ENCODE measurements around the gene SLC11A2. TPM values are rescaled to one million over a fixed set of nuclear protein-coding genes. Genes with fewer than 3 reads are reported as not detected.
"Not testable (repeated sequence)": the region's sequence is repeated elsewhere in the genome, so short reads cannot be mapped to it uniquely, and the experiment has no call there.

The SLC11A2 gene
- total RNA-seq, 1 donor from 2014 or later = 123 TPM

GRCh38 chr12:50933459-50934124, 92.6 kb downstream of the SLC11A2 start:
- H3K27ac Mint-ChIP-seq = peak overlapping the region; percentile 84
- peaks cover 60% of the 10 kb centered on the region for H3K4me1 Mint-ChIP-seq
- no peaks in the 10 kb centered on the region for H3K27me3 Mint-ChIP-seq (ENCODE audit: low read depth)
- no peaks in the 10 kb centered on the region for H3K9me3 Mint-ChIP-seq
- no peak overlapping the region for H3K4me3 Mint-ChIP-seq
- H3K36me3 Mint-ChIP-seq = peaks cover 30% of the 10 kb centered on the region
- TF ChIP-seq CTCF (IDR thresholded peaks at IDR 0.05; ENCODE audit: unreplicated experiment) = no peak
- DNase-seq (ENCODE audit: low spot score in 2 of 2, unreplicated experiment in 2 of 2) = no peak

GRCh38 chr12:50932787-50933280, 93.3 kb downstream of the SLC11A2 start:
- Mint-ChIP-seq H3K4me3 (no peak overlapping the region), H3K27ac (peak overlapping the region; percentile 84), H3K36me3 (peaks cover 30% of the 10 kb centered on the region), H3K9me3 (no peaks in the 10 kb centered on the region), H3K4me1 (peaks cover 68% of the 10 kb centered on the region), H3K27me3 (ENCODE audit: low read depth) (no peaks in the 10 kb centered on the region)
- no peak for DNase-seq (ENCODE audit: low spot score in 2 of 2, unreplicated experiment in 2 of 2)
- TF ChIP-seq CTCF (IDR thresholded peaks at IDR 0.05; ENCODE audit: unreplicated experiment) = no peak

- not testable (repeated sequence) for H3K9me3 Mint-ChIP-seq; H3K4me3 Mint-ChIP-seq; H3K27me3 Mint-ChIP-seq (ENCODE audit: low read depth); H3K27ac Mint-ChIP-seq; DNase-seq (ENCODE audit: low spot score in 2 of 2, unreplicated experiment in 2 of 2)
- H3K36me3 Mint-ChIP-seq = peaks cover 27% of the 10 kb centered on the region
- peaks cover 78% of the 10 kb centered on the region for H3K4me1 Mint-ChIP-seq
Measured at GRCh38 chr12:50930477-50930876, 95.7 kb downstream of the SLC11A2 start.

GRCh38 chr12:50929831-50930230, 96.4 kb downstream of the SLC11A2 start:
- H3K36me3 Mint-ChIP-seq = peaks cover 27% of the 10 kb centered on the region
- peaks cover 77% of the 10 kb centered on the region for H3K4me1 Mint-ChIP-seq
- H3K4me3 Mint-ChIP-seq = peak overlapping the region; percentile 17
- no peaks in the 10 kb centered on the region for H3K27me3 Mint-ChIP-seq (ENCODE audit: low read depth)
- no peaks in the 10 kb centered on the region for H3K9me3 Mint-ChIP-seq
- no peak for DNase-seq (ENCODE audit: low spot score in 2 of 2, unreplicated experiment in 2 of 2)
- TF ChIP-seq CTCF (IDR thresholded peaks at IDR 0.05; ENCODE audit: unreplicated experiment) = no peak
- peak overlapping the region; percentile 74 for H3K27ac Mint-ChIP-seq

Other genes starting within 250 kb of the SLC11A2 start
- 0.24 to 0.27 TPM in 2 of 3 replicates, not detected in the other for gene TMPRSS12, start 183.5 kb downstream of the SLC11A2 start, total RNA-seq
- gene HIGD1C, start 73.8 kb downstream of the SLC11A2 start, total RNA-seq = not detected in 3 replicates
- 71.8 to 77.0 TPM (median 74.4 TPM) in 3 replicates for gene LETMD1, start 21.9 kb upstream of the SLC11A2 start, total RNA-seq
- 47.1 to 50.5 TPM (median 49.0 TPM) in 3 replicates for gene CSRNP2, start 57.2 kb upstream of the SLC11A2 start, total RNA-seq
- 43.3 to 45.6 TPM (median 44.9 TPM) in 3 replicates for gene TFCP2, start 146.8 kb upstream of the SLC11A2 start, total RNA-seq
- gene POU6F1, start 191.7 kb upstream of the SLC11A2 start, total RNA-seq = 11.3 to 12.8 TPM (median 11.6 TPM) in 3 replicates
- gene DAZAP2, start 212.4 kb upstream of the SLC11A2 start, total RNA-seq = 101 to 107 TPM (median 105 TPM) in 3 replicates
- 21.5 to 23.0 TPM (median 22.2 TPM) in 3 replicates for gene SMAGP, start 244.0 kb upstream of the SLC11A2 start, total RNA-seq

Data from mesothelial cell of epicardium (in vitro differentiated cells).